ENCODE results near the gene MYL3.
"Not testable (repeated sequence)": the region's sequence is repeated elsewhere in the genome, so short reads cannot be mapped to it uniquely, and the experiment has no call there.

The MYL3 gene

GRCh38 chr3:46823314-46823713, 39.9 kb downstream of the MYL3 start:
- DNase-seq: not testable (repeated sequence)

GRCh38 chr3:46821553-46821952, 41.7 kb downstream of the MYL3 start:
- DNase-seq: no peak

- no peak for DNase-seq
These were observed 42.4 kb downstream of the MYL3 start for GRCh38 chr3:46820852-46821251.

- peak; percentile 62 for DNase-seq
These were observed 50.9 kb downstream of the MYL3 start for GRCh38 chr3:46812237-46812791.

GRCh38 chr3:46811615-46812236, 51.5 kb downstream of the MYL3 start:
- no peak for DNase-seq

GRCh38 chr3:46808766-46809165, 54.5 kb downstream of the MYL3 start:
- DNase-seq: not testable (repeated sequence)

Data from activated gamma-delta T cell treated with Interleukin-2 at 50 U/mL for 16 hours (primary cell).